Heart left ventricle (tissue), 13 donors: ENCODE data around the gene GCFC2.

Source experiments
- CTCF ChIP-seq, 12 donors: fragments of 200-600 bp; sonication (generic) in 4 of 12; IDR thresholded peaks; one replicate each; pipeline versions ENCODE4 v1.5.0 to v1.8.0; 2018 to 2022; ENCODE audit warnings: antibody characterized with exemption in 12 of 12, mild to moderate bottlenecking in 5 of 12
- POLR2A ChIP-seq, 2 donors: fragments of 450-650 bp; IDR thresholded peaks; one replicate each; pipeline ENCODE4 v1.6.1; 2017; ENCODE audit warnings: antibody characterized with exemption in 2 of 2, mild to moderate bottlenecking in 2 of 2, moderate library complexity in 2 of 2
- donor health status: ischemic (EF 13 %, LVEDD 7.1; RV severe dilation, severe dysfunction).
- donor health status: DM: no; HTN: yes; CAD: no.
- donor health status: DM: no; HTN: no; CAD: no.
- donor health status: ischemic (EF 25% LVEDD 6.9; RV normal size, moderate dysfunction).
- donor health status: ischemic (EF 25% LVEDD 5.7; RV mildly dilated, moderate dysfunction).
- donor health status: ischemic (EF 35%, LVEDD 5.7; RV mildly dilated, moderate dysfunction).
- donor health status: nonischemic (EF 11% LVEDD 7.7; RV severe dilation, severe dysfunction).
- donor health status: DM: yes; HTN: yes; CAD: no.
- donor health status: PGD.
- donor health status: ischemic (EF 29% LVEDD 5.4; RV normal size, mild dysfunction).
- donor health status: nonischemic (EF 23%, LVEDD 6.1; RV moderate dilation, normal function).

- no peak for TF ChIP-seq CTCF (IDR thresholded peaks at IDR 0.05)
- no peak for TF ChIP-seq POLR2A (IDR thresholded peaks at IDR 0.05)
Measured at GRCh38 chr2:75647771-75648170, 62.9 kb downstream of the GCFC2 start.
